Karpas-422 (cell line): ENCODE data around the gene CTIF. TPM values are rescaled to one million over a fixed set of nuclear protein-coding genes. Genes with fewer than 3 reads are reported as not detected.

Experiments used
- DNase-seq: peaks from one replicate; pipeline ENCODE4 v3.0.0-alpha.2; 2015
- H2AFZ ChIP-seq: fragments of 200-600 bp; sonication (generic); 2 replicates; pipeline ENCODE4 v1.6.1; 2014; ENCODE audit warnings: antibody characterized with exemption, low read length, mixed read lengths
- H3K27ac ChIP-seq: fragments of 200-600 bp; sonication (generic); 2 replicates; pipeline ENCODE4 v1.5.1; 2014; ENCODE audit warnings: mild to moderate bottlenecking, low read length, moderate library complexity
- H3K27me3 ChIP-seq: fragments of 200-600 bp; sonication (generic); 2 replicates; pipeline ENCODE4 v1.6.1; 2014; ENCODE audit warnings: low read length, mixed read lengths
- H3K36me3 ChIP-seq: fragments of 200-600 bp; sonication (generic); 2 replicates; pipeline ENCODE4 v1.6.1; 2014; ENCODE audit warnings: low read length, mixed read lengths; ENCODE audit not compliant: insufficient read depth
- H3K4me1 ChIP-seq: fragments of 200-600 bp; sonication (generic); 2 replicates; pipeline ENCODE4 v1.6.1; 2014; ENCODE audit warnings: mild to moderate bottlenecking, low read length, mixed read lengths
- H3K4me2 ChIP-seq: fragments of 200-600 bp; sonication (generic); 2 replicates; pipeline ENCODE4 v1.6.1; 2014; ENCODE audit warnings: low read length, low read depth, mild to moderate bottlenecking; ENCODE audit not compliant: poor library complexity, severe bottlenecking
- H3K4me3 ChIP-seq: fragments of 200-600 bp; sonication (generic); 2 replicates; pipeline ENCODE4 v1.5.1; 2014; ENCODE audit warnings: mild to moderate bottlenecking, antibody characterized with exemption, low read length, mixed read lengths
- H3K79me2 ChIP-seq: fragments of 200-600 bp; sonication (generic); 2 replicates; pipeline ENCODE4 v1.6.1; 2014; ENCODE audit warnings: mild to moderate bottlenecking, low read length, mixed read lengths
- H3K9ac ChIP-seq: fragments of 200-600 bp; sonication (generic); 2 replicates; pipeline ENCODE4 v1.6.0; 2014; ENCODE audit warnings: low read length
- H3K9me2 ChIP-seq: fragments of 200-600 bp; sonication (generic), shearing (Covaris generic); replicated peaks from 2 replicates; pipeline ENCODE4 v1.6.0; 2014; ENCODE audit warnings: mild to moderate bottlenecking, low read length, moderate library complexity; ENCODE audit not compliant: insufficient read depth
- H3K9me3 ChIP-seq: fragments of 300-700, 200-600 bp; sonication (generic); 2 replicates; pipeline ENCODE4 v1.6.1; 2014; ENCODE audit warnings: low read length, mixed read lengths
- H4K20me1 ChIP-seq: fragments of 200-600 bp; sonication (generic); 2 replicates; pipeline ENCODE4 v1.6.1; 2014; ENCODE audit warnings: mild to moderate bottlenecking, antibody characterized with exemption, low read length, low read depth; ENCODE audit not compliant: insufficient read depth
- total RNA-seq: library from RNA; depleted of rRNA; stranded (reverse); fragments of >200 nt; shearing (Covaris generic); gene quantifications from 2 replicates; pipeline ENCODE4 v1.2.3, GENCODE V29; 2014; ENCODE audit warnings: low replicate concordance

Gene CTIF
- total RNA-seq, 1 experiment from 2014 or later: 0.60 TPM

DNA sequence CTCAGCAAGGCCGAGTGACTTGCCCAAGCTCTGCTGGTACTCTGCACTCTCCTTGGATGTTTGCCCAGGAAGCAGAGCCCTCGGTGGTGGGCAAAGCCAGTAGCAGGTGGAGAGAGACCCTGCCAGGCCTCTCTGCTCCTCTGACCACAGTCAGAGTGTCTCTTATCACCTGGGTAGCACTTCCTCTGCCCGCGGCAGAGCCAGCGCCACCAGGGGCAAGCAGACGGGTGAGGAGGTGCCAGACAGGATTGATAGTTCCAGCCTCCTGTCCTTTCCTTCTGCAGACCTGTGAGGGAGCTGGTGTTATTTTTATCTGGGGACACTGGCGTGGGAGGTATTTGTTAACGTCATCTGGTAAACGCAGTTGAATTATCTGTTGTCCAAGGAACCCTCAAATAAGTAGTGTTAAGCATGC, 259.0 kb downstream of the CTIF start:
- Histone ChIP-seq H3K79me2 (no peaks in the 10 kb centered on the region), H3K27me3 (0 out of 2 replicates have a peak, but pooled peaks cover 2% of the 10 kb centered on the region), H3K9me3 (no peaks in the 10 kb centered on the region), H4K20me1 (no peaks in the 10 kb centered on the region), H3K4me3 (no peak overlapping the region), H3K27ac (no peak overlapping the region), H3K4me2 (peak overlapping the region; percentile 48), H3K9ac (peak overlapping the region; percentile 9; the same call in 1 of the 2 replicates), H3K36me3 (no peaks in the 10 kb centered on the region), H3K9me2 (no peaks in the 10 kb centered on the region), H2AFZ (0 out of 2 replicates have a peak overlapping the region, but pooled peaks have one; percentile 5), H3K4me1 (peaks cover 14% of the 10 kb centered on the region)
- peak; percentile 56 for DNase-seq

DNA sequence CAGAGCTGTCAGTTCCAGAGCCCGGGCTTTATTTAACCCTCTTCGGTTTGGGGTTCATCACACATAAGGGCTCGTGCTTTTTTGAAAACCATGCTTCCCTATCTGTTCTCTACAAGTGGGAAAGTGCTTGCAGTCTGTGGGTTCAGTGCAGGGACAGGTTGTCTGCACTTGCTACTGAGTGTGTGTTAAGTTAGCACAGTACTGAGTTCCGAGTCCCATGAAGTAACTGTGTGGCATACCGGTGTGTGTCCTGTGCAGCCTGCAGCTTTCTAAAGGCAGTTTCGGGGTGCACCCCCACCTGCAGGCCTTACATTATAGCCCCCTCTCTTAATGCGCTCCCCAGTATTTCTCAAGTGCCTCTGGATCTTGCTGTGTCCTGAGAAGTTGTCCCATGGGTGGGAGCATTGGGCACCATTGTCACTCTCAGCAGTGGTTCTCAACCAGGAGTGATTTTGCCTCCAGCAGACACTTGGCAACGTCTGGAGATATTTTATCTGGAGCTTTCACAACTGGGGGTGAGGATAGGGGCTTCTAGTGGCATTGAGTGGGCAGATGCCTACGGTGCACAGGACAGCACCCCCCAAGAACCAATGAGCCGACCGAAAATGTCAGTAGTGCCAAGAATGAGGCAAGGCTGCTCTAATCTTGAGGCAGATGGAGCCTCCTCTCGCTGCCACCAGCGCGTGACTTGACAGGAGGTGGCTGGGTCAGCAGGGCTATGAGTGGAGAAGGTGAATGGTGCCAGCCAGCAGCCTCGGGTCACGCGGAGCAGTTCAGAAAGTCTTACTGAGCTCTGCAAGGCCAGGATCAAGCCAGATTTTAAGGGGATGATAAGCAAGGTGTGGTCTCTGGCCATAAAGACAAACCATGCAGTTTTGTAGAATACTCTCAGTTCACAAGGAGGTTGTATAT, 259.8 kb downstream of the CTIF start:
- Histone ChIP-seq H3K4me2 (peak overlapping the region; percentile 48), H3K36me3 (no peaks in the 10 kb centered on the region), H3K9ac (no peak overlapping the region), H3K27me3 (0 out of 2 replicates have a peak, but pooled peaks cover 2% of the 10 kb centered on the region), H3K27ac (no peak overlapping the region), H3K4me3 (no peak overlapping the region), H3K9me3 (no peaks in the 10 kb centered on the region), H3K4me1 (peaks cover 14% of the 10 kb centered on the region), H3K79me2 (no peaks in the 10 kb centered on the region), H2AFZ (no peak overlapping the region), H3K9me2 (no peaks in the 10 kb centered on the region), H4K20me1 (no peaks in the 10 kb centered on the region)
- no peak for DNase-seq

DNA sequence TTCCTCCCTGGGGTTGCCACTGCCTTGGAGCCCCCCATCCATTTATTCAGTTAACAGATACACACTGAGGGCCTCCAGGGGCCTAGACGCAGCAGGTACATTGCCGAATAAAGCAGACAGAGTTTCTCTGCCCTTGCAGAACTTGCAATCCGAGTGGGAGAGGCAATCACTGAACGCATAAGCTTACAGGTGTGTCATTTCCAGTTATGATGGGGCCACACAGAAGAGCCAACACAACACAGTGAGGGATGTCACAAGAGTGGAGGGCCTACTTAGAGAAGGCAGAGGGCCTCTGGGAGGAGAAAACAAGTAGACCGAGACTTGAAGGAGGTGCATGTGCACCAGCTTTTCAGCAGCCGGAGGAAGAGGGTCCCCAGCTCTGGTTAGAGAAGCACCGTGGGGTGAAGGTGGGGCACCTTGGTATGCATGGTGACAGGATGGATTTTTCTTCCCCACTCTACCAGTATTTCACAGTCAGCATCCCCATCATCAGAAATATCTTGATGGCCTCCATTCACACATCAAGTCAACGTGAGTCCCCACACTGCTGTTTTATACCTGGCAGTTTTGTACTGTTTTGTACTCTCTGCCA, 261.0 kb downstream of the CTIF start:
- Histone ChIP-seq H3K36me3 (no peaks in the 10 kb centered on the region), H3K27ac (no peak overlapping the region), H3K4me1 (peaks cover 14% of the 10 kb centered on the region), H3K27me3 (0 out of 2 replicates have a peak, but pooled peaks cover 2% of the 10 kb centered on the region), H3K9ac (no peak overlapping the region), H3K9me3 (no peaks in the 10 kb centered on the region), H3K4me2 (no peak overlapping the region), H3K79me2 (no peaks in the 10 kb centered on the region), H2AFZ (no peak overlapping the region), H4K20me1 (no peaks in the 10 kb centered on the region), H3K4me3 (no peak overlapping the region), H3K9me2 (no peaks in the 10 kb centered on the region)
- DNase-seq: no peak

DNA sequence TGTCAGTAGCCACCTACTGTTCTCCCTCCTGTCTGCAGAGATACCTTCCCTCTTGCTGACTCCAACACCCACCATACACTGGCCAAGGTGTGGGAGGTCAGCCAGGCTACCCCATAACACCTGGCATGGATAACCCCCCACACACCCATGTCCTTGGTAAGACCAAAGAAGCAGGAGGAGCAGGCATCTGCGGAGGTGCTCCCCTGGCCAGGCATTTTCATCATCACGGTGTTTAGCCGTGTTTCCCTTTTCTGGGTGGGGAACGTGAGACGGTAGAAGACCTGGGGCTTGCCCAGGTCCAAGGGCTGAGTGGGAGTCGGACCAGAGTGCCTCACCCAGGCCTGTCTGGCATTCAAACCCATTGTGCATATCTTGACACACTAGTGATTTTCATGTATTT, 261.6 kb downstream of the CTIF start:
- no peaks in the 10 kb centered on the region for H3K9me2 ChIP-seq
- H3K27me3 ChIP-seq: 0 out of 2 replicates have a peak, but pooled peaks cover 2% of the 10 kb centered on the region
- no peak overlapping the region for H3K4me2 ChIP-seq
- no peak overlapping the region for H2AFZ ChIP-seq
- H3K36me3 ChIP-seq: no peaks in the 10 kb centered on the region
- H3K4me3 ChIP-seq: no peak overlapping the region
- no peak overlapping the region for H3K9ac ChIP-seq
- H3K4me1 ChIP-seq: peaks cover 14% of the 10 kb centered on the region
- H3K9me3 ChIP-seq: no peaks in the 10 kb centered on the region
- DNase-seq: no peak
- H3K79me2 ChIP-seq: no peaks in the 10 kb centered on the region
- H4K20me1 ChIP-seq: no peaks in the 10 kb centered on the region
- no peak overlapping the region for H3K27ac ChIP-seq

DNA sequence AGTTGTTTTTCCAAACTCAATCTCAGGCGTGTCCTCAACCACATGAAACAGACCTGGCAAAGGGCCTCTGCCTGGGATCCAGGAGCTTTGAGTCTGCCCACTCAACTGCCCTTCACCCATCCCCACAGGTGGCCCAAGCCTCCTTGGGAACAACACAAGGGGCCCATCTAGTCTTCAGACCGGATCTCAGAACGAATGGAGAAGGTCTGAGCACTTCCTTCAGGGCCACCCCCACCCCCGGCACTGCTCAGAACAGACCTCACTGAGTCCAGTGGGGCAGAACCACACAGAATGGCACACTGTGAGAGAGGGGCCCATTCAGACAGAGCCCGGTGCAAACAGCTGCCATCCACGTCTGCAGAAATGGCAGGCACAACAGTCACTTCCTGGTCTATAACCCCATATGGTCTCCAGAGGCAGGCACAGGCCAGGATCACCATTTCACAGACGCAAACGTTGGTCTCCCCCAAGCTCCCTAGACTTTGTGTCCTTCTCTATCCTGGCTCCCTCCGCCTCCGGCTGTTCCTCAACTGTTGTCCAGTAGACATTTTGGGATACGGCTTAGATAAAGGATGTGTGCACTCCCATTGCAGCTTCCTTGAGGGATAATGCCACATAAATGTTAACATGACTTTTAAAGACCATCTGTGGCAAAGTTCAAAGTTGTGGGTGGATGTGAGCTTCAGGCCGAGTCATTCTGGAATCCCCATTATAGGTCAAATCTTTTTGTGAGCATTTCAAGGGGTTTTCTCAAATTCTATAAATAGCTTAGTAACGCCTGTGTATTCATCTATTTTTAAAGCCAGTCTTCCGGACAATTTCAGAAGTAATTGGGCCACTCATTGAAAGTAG, 262.3 kb downstream of the CTIF start:
- peaks cover 14% of the 10 kb centered on the region for H3K4me1 ChIP-seq
- no peaks in the 10 kb centered on the region for H3K79me2 ChIP-seq
- H3K4me2 ChIP-seq: no peak overlapping the region
- no peaks in the 10 kb centered on the region for H3K36me3 ChIP-seq
- no peak overlapping the region for H2AFZ ChIP-seq
- DNase-seq: no peak
- no peaks in the 10 kb centered on the region for H3K9me3 ChIP-seq
- no peaks in the 10 kb centered on the region for H4K20me1 ChIP-seq
- H3K9ac ChIP-seq: no peak overlapping the region
- 0 out of 2 replicates have a peak, but pooled peaks cover 2% of the 10 kb centered on the region for H3K27me3 ChIP-seq
- H3K9me2 ChIP-seq: no peaks in the 10 kb centered on the region
- no peak overlapping the region for H3K4me3 ChIP-seq
- no peak overlapping the region for H3K27ac ChIP-seq

DNA sequence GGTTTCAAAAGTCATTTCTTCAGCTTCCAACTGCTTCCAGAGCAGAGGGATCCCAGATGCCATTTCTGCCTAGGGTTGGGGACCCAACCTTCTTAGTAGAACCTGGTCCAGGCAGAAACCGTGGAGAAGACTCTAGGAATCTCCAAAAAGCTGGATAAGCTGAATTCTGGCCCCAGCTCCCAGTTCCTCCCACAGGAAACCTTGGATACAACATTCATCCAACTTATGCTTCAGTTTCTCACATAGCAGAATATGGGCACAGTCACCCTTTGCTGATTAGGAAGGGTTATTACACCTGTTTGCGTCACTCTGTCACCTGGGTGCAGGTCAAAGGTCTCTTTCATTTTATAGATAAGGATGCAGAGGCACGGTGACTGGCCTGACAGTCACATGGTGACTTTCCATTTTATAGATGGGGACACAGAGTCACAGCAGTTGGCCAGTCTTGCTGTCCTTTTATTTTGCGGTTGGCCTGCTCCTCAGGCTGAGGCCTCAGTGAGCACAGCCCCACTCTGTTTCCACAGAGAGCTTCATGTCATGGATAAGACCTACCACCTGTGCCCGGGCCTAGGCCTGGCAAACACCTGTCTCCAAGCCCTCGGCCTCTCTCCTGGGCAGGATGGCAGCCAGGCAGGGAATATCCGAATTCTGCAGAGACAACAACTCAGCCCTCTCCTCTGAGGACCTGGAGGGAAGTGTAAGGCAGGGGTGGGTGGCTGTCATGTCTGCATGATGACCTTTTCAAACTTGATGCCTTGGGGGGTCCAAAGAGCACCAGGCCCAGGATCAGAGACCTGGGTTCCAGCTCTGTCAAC, 263.1 kb downstream of the CTIF start:
- Histone ChIP-seq H3K36me3 (no peaks in the 10 kb centered on the region), H3K4me2 (no peak overlapping the region), H2AFZ (no peak overlapping the region), H3K79me2 (no peaks in the 10 kb centered on the region), H3K4me3 (no peak overlapping the region), H3K27ac (no peak overlapping the region), H3K27me3 (0 out of 2 replicates have a peak, but pooled peaks cover 2% of the 10 kb centered on the region), H3K4me1 (peaks cover 14% of the 10 kb centered on the region), H4K20me1 (no peaks in the 10 kb centered on the region), H3K9me2 (no peaks in the 10 kb centered on the region), H3K9me3 (no peaks in the 10 kb centered on the region), H3K9ac (no peak overlapping the region)
- no peak for DNase-seq

DNA sequence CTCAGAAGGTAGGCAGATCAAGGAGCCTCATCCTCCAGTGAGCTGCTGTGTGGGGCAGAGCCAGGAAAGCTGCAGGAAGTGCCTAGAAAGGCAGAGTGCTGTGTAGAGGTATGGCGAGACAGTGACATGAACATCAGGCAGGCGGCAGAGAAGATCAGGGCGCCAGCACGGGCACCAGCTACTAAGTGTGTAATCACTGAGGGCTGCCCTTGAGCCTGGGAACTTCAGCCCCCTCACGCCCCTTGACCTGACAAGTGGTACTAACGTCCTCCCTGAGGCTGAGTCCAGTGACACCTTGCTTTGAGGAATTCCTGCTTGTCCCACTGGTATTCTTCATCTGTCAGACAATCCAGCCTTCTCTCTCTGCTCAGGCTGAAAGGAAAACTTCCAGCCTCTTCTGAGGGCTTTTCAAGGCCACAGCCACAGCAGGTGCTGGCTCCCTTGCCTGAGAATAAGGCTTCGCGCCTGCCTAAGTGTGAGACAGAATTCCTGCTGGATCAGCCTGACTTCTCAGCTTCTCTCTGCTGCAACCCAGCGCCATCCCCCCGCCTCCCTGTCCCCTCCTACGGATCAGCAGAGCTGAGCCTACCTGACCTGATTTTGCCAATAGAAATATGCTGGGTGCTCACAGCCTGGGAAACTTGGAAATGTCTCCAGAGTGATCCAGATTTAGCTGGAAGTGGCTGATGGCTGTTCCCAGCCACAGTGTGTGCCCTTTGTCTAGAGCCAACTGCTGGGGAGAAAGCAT, 263.9 kb downstream of the CTIF start:
- H3K9me2 ChIP-seq: no peaks in the 10 kb centered on the region
- H3K27ac ChIP-seq: no peak overlapping the region

More for the DNA sequence above, 263.9 kb downstream of the CTIF start:
- H3K79me2 ChIP-seq: no peaks in the 10 kb centered on the region
- no peak overlapping the region for H3K4me2 ChIP-seq
- H3K4me3 ChIP-seq: no peak overlapping the region
- H2AFZ ChIP-seq: no peak overlapping the region
- peaks cover 10% of the 10 kb centered on the region for H3K4me1 ChIP-seq
- no peaks in the 10 kb centered on the region for H4K20me1 ChIP-seq
- H3K27me3 ChIP-seq: 0 out of 2 replicates have a peak, but pooled peaks cover 2% of the 10 kb centered on the region
- no peak for DNase-seq
- H3K9ac ChIP-seq: no peak overlapping the region
- no peaks in the 10 kb centered on the region for H3K36me3 ChIP-seq
- no peaks in the 10 kb centered on the region for H3K9me3 ChIP-seq
